Measurements from ENCODE around the gene MSX1. TPM values are rescaled to one million over a fixed set of nuclear protein-coding genes. Genes with fewer than 3 reads are reported as not detected.

Gene MSX1
- total and polyA plus RNA-seq, 2 donors (not counting 3 experiments of a cell fraction or from before 2014, with no cell fraction given), result 5.0 to 6.2 TPM

DNA sequence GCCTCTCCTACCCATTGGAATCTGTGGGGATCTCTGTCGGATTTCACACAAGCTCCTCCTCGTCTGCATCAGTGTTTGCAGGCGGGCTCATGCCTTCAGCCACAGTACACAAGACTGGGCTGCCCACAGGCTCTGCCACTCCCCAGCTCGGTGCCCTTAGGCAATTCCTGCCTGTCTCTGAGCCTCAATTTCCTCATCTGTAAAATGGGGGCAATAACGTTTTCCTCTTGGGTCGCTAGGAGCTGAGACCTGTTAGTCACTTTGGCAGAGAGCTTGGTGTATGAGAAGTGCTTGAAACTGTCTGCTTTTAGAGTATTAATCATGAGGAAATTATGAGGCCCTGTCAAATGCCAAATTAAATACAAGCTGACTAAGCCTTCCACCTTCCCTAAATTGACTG, 27.6 kb upstream of the MSX1 start:
- DNase-seq (ENCODE audit: low read depth, low spot score), result no peak
- dilution Hi-C loops (cut with MboI; ENCODE audit: extremely low pct_ligation_motif_present, low sequenced_read_pairs), result no loop called here

More for the DNA sequence above, 27.6 kb upstream of the MSX1 start:
- H3K9me1 ChIP-seq (replicated peaks; ENCODE audit: control insufficient read depth, extremely low read depth, insufficient read depth, low read length), result no peaks in the 10 kb centered on the region
- H3K9ac ChIP-seq (replicated peaks; ENCODE audit: extremely low read depth, insufficient read depth, low read length), result no peak overlapping the region
- BruUV-seq (replicated peaks), result no TSS peak
- H3K4me1 ChIP-seq (ENCODE audit: control insufficient read depth, extremely low read depth, insufficient read depth, low read length), result no peaks in the 10 kb centered on the region
- no peaks in the 10 kb centered on the region for H3K9me3 ChIP-seq (replicated peaks; ENCODE audit: control insufficient read depth, insufficient read depth, low read length)
- H3K4me3 ChIP-seq (replicated peaks in 1 of 3; ENCODE audit: insufficient read depth in 1 of 3, low read depth in 1 of 3, low read length in 3 of 3), result no peak overlapping the region
- H4K20me1 ChIP-seq (replicated peaks; ENCODE audit: control insufficient read depth, extremely low read depth, insufficient read depth, low read length), result no peaks in the 10 kb centered on the region
- peaks cover 0 to 2% of the 10 kb centered on the region in 2 experiments for H3K27me3 ChIP-seq (ENCODE audit: control insufficient read depth in 2 of 2, insufficient read depth in 2 of 2, low read length in 2 of 2)
- no peak overlapping the region for H3K27ac ChIP-seq (ENCODE audit: insufficient read depth, low read depth, low read length)
- no peak overlapping the region for H2AFZ ChIP-seq (ENCODE audit: low read depth, low read length)
- no peak for FAIRE-seq
- ChIA-PET POLR2A (no interaction called here), CTCF (no interaction called here)
- TF ChIP-seq FOS (IDR thresholded peaks at IDR 0.05; ENCODE audit: borderline replicate concordance, insufficient read depth, low read length) (no peak), POLR2A (IDR thresholded peaks at IDR 0.05; ENCODE audit: low read depth, low read length) (no peak), JUN (IDR thresholded peaks at IDR 0.05; ENCODE audit: borderline replicate concordance, insufficient read depth, insufficient read length, low read depth) (no peak), GATA2 (IDR thresholded peaks at IDR 0.05; ENCODE audit: insufficient read depth, insufficient read length, low read depth, low read length) (no peak), MYC (IDR thresholded peaks at IDR 0.05; ENCODE audit: low read depth, low read length) (no peak), EZH2 (IDR thresholded peaks at IDR 0.05; ENCODE audit: borderline replicate concordance, low read depth, low read length, severe bottlenecking) (no peak), POLR2AphosphoS5 (IDR thresholded peaks at IDR 0.05; ENCODE audit: insufficient read depth, low read depth, low read length) (no peak)
- TF ChIP-seq, protein P1, sequence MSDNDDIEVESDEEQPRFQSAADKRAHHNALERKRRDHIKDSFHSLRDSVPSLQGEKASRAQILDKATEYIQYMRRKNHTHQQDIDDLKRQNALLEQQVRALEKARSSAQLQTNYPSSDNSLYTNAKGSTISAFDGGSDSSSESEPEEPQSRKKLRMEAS (IDR thresholded peaks at IDR 0.05; ENCODE audit: insufficient read depth, insufficient read length), result no peak
- TF ChIP-seq, protein P2, sequence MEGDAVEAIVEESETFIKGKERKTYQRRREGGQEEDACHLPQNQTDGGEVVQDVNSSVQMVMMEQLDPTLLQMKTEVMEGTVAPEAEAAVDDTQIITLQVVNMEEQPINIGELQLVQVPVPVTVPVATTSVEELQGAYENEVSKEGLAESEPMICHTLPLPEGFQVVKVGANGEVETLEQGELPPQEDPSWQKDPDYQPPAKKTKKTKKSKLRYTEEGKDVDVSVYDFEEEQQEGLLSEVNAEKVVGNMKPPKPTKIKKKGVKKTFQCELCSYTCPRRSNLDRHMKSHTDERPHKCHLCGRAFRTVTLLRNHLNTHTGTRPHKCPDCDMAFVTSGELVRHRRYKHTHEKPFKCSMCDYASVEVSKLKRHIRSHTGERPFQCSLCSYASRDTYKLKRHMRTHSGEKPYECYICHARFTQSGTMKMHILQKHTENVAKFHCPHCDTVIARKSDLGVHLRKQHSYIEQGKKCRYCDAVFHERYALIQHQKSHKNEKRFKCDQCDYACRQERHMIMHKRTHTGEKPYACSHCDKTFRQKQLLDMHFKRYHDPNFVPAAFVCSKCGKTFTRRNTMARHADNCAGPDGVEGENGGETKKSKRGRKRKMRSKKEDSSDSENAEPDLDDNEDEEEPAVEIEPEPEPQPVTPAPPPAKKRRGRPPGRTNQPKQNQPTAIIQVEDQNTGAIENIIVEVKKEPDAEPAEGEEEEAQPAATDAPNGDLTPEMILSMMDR (IDR thresholded peaks at IDR 0.05; ENCODE audit: extremely low read depth in 1 of 2, insufficient read depth in 1 of 2, low read depth in 1 of 2, low read length in 2 of 2), result no peak
- no peak overlapping the region for H3K4me2 ChIP-seq (ENCODE audit: insufficient read depth, low read length)
- H3K36me3 ChIP-seq (ENCODE audit: control insufficient read depth in 2 of 2, extremely low read depth in 1 of 2, insufficient read depth in 2 of 2, low read length in 2 of 2), result no peaks in the 10 kb centered on the region
- no peaks in the 10 kb centered on the region for H3K79me2 ChIP-seq (ENCODE audit: control insufficient read depth, insufficient read depth, low read length)
- intact Hi-C loops (cut with micrococcal nuclease), result no loop called here
